ENCODE results near the gene TSPAN5. TPM values are rescaled to one million over a fixed set of nuclear protein-coding genes. Genes with fewer than 3 reads are reported as not detected.

Gene TSPAN5
- total RNA-seq, 1 donor from 2014 or later, result 61.4 TPM

GRCh38 chr4:98508829-98509598 is 149.4 kb downstream of the TSPAN5 start:
- Histone ChIP-seq H3K4me1 (ENCODE audit: insufficient read depth, low read length) (peaks cover 34% of the 10 kb centered on the region), H4K20me1 (ENCODE audit: insufficient read depth, low read length) (no peaks in the 10 kb centered on the region), H3K79me2 (ENCODE audit: insufficient read depth, low read length) (peaks cover 86% of the 10 kb centered on the region), H3K36me3 (ENCODE audit: insufficient read depth, low read length) (peaks cover 10% of the 10 kb centered on the region), H3K4me3 (ENCODE audit: insufficient read depth, low read depth, low read length) (no peak overlapping the region), H3K27ac (ENCODE audit: low read depth, low read length) (peak overlapping the region; percentile 68), H2AFZ (ENCODE audit: low read depth, low read length) (no peak overlapping the region), H3K9me3 (ENCODE audit: insufficient read depth, low read depth, low read length) (no peaks in the 10 kb centered on the region), H3K9ac (ENCODE audit: low read length) (peak overlapping the region; percentile 66), H3K4me2 (ENCODE audit: low read length) (peak overlapping the region; percentile 64), H3K27me3 (ENCODE audit: insufficient read depth, low read length) (no peaks in the 10 kb centered on the region)
- Mint-ChIP-seq H3K27ac (ENCODE audit: unreplicated experiment) (peak overlapping the region; percentile 95), H3K36me3 (ENCODE audit: low read depth, unreplicated experiment) (peaks cover 7% of the 10 kb centered on the region), H3K27me3 (ENCODE audit: low read depth, unreplicated experiment) (no peaks in the 10 kb centered on the region), H3K4me3 (ENCODE audit: unreplicated experiment) (no peak overlapping the region), H3K9me3 (ENCODE audit: unreplicated experiment) (no peaks in the 10 kb centered on the region), H3K4me1 (ENCODE audit: low read depth, unreplicated experiment) (peaks cover 67% of the 10 kb centered on the region)
- DNase-seq (ENCODE audit: low read depth) (peak; percentile 44), FAIRE-seq (peak; percentile 45)
- TF ChIP-seq CTCF (IDR thresholded peaks at IDR 0.05; ENCODE audit: insufficient read depth, low read depth, low read length) (no peak), EZH2 (IDR thresholded peaks at IDR 0.05; ENCODE audit: insufficient read depth, low read length) (no peak)

DNA sequence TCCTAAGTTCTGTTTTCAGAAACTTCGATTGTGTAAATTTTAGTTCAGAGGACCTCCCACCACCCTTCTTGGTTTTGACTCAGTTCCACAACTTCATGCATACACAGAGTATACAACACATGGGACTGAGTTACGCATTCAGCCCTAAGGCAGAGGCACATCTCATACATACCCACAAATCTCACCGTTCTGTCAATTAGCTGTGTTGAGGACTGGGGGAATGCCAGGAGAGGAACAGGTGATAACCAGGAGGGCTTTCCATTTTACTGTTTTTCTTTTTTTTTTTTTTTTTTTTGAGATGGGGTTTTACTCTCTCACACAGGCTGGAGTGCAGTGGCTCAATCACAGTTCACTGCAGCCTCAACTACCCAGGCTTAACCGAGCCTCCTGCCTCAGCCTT is 150.2 kb downstream of the TSPAN5 start:
- H3K79me2 ChIP-seq (ENCODE audit: insufficient read depth, low read length), result peaks cover 86% of the 10 kb centered on the region
- FAIRE-seq, result no peak

More for the DNA sequence above, 150.2 kb downstream of the TSPAN5 start:
- Histone ChIP-seq H3K9me3 (ENCODE audit: insufficient read depth, low read depth, low read length) (no peaks in the 10 kb centered on the region), H3K27ac (ENCODE audit: low read depth, low read length) (peak overlapping the region; percentile 68), H4K20me1 (ENCODE audit: insufficient read depth, low read length) (no peaks in the 10 kb centered on the region), H3K4me2 (ENCODE audit: low read length) (no peak overlapping the region), H3K4me1 (ENCODE audit: insufficient read depth, low read length) (peaks cover 34% of the 10 kb centered on the region), H3K9ac (ENCODE audit: low read length) (no peak overlapping the region), H3K27me3 (ENCODE audit: insufficient read depth, low read length) (no peaks in the 10 kb centered on the region), H3K36me3 (ENCODE audit: insufficient read depth, low read length) (peaks cover 16% of the 10 kb centered on the region), H2AFZ (ENCODE audit: low read depth, low read length) (no peak overlapping the region), H3K4me3 (ENCODE audit: insufficient read depth, low read depth, low read length) (no peak overlapping the region)
- Mint-ChIP-seq H3K4me3 (ENCODE audit: unreplicated experiment) (no peak overlapping the region), H3K9me3 (ENCODE audit: unreplicated experiment) (no peaks in the 10 kb centered on the region), H3K36me3 (ENCODE audit: low read depth, unreplicated experiment) (peaks cover 7% of the 10 kb centered on the region), H3K27me3 (ENCODE audit: low read depth, unreplicated experiment) (no peaks in the 10 kb centered on the region), H3K4me1 (ENCODE audit: low read depth, unreplicated experiment) (peaks cover 62% of the 10 kb centered on the region), H3K27ac (ENCODE audit: unreplicated experiment) (peak overlapping the region; percentile 95)
- TF ChIP-seq CTCF (IDR thresholded peaks at IDR 0.05; ENCODE audit: insufficient read depth, low read depth, low read length) (no peak), EZH2 (IDR thresholded peaks at IDR 0.05; ENCODE audit: insufficient read depth, low read length) (no peak)
- DNase-seq (ENCODE audit: low read depth), result no peak
